ENCODE data around the gene MCUB. TPM values are rescaled to one million over a fixed set of nuclear protein-coding genes. Genes with fewer than 3 reads are reported as not detected.

The MCUB gene
- total and polyA plus RNA-seq, 9 of the 15 experiments (the other 6 are each of a cell fraction or from before 2014, with no cell fraction given): 1.4 to 21.5 (median 5.4) TPM

GRCh38 chr4:109662116-109662515, 102.1 kb downstream of the MCUB start:
- no peak overlapping the region for H3K27ac ChIP-seq (ENCODE audit: extremely low read depth, low read depth, low read length)
- no peak overlapping the region for H3K4me3 ChIP-seq
- WGBS (ENCODE audit: insufficient coverage, low coverage, missing lambda C conversion rate): 22% methylated on average over 2 of the region's 2 CpGs
- FAIRE-seq (no peak), DNase-seq (ENCODE audit: extremely low read depth in 1 of 4, low spot score in 3 of 4) (no peak), ATAC-seq (no peak)
- H3K27me3 ChIP-seq (ENCODE audit: control insufficient read depth in 2 of 2, insufficient read depth in 2 of 2, low read length in 2 of 2): peaks cover 0 to 4% of the 10 kb centered on the region in 2 experiments; a peak in 1 of 5 replicates
- H3K36me3 ChIP-seq (ENCODE audit: control insufficient read depth, insufficient read depth, low read length): no peaks in the 10 kb centered on the region
- no peaks in the 10 kb centered on the region for H3K79me2 ChIP-seq (ENCODE audit: control insufficient read depth, insufficient read depth, low read length)
- no peaks in the 10 kb centered on the region for H3K9me3 ChIP-seq (replicated peaks; ENCODE audit: control insufficient read depth, insufficient read depth, low read depth, low read length)
- H3K4me2 ChIP-seq (ENCODE audit: insufficient read depth, low read length): no peak overlapping the region
- intact Hi-C loops (cut with micrococcal nuclease) (no loop called here), in situ Hi-C loops (cut with MboI) (no loop called here)
- ChIA-PET POLR2A (interaction anchor here (0.7 kb wide), 3 partner anchors 170 to 672 kb away, joined by 3 read pairs; no protein-coding TSS in a partner anchor), CTCF (ENCODE audit: low intra/inter-chr PET ratio) (no interaction called here)
- H3K4me1 ChIP-seq (replicated peaks in 1 of 2; ENCODE audit: control insufficient read depth in 2 of 2, insufficient read depth in 2 of 2, low read length in 2 of 2): no peaks in the 10 kb centered on the region
- no peaks in the 10 kb centered on the region for H3K9me1 ChIP-seq (ENCODE audit: control insufficient read depth, insufficient read depth, low read length)
- BruUV-seq (replicated peaks): no TSS peak
- no peaks in the 10 kb centered on the region for H4K20me1 ChIP-seq (replicated peaks; ENCODE audit: control insufficient read depth, insufficient read depth, low read length)
- no peak overlapping the region for H2AFZ ChIP-seq (ENCODE audit: low read depth, low read length)
- H3K9ac ChIP-seq (ENCODE audit: insufficient read depth in 1 of 2, low read depth in 2 of 2, low read length in 2 of 2): no peak overlapping the region
- TF ChIP-seq CEBPG (CRISPR knock-in tag; IDR thresholded peaks at IDR 0.05) (no peak), CEBPG (tag; conservative IDR thresholded peaks at IDR 0.05 in 1 of 2, IDR thresholded peaks at IDR 0.05 in 1 of 2) (no peak), PBX2 (CRISPR knock-in tag; IDR thresholded peaks at IDR 0.05; ENCODE audit: low read depth) (no peak), PBX2 (tag; conservative IDR thresholded peaks at IDR 0.05; ENCODE audit: low read depth) (no peak), FOXM1 (IDR thresholded peaks at IDR 0.05; ENCODE audit: low read depth) (no peak), FOXM1 (CRISPR knock-in tag; IDR thresholded peaks at IDR 0.05; ENCODE audit: low read depth) (no peak), ETS1 (conservative IDR thresholded peaks at IDR 0.05; ENCODE audit: control insufficient read depth, low read depth, low read length) (no peak), TCF15 (CRISPR knock-in tag; IDR thresholded peaks at IDR 0.05) (no peak), ATF4 (CRISPR knock-in tag; IDR thresholded peaks at IDR 0.05) (no peak), ZNF609 (CRISPR knock-in tag; IDR thresholded peaks at IDR 0.05; ENCODE audit: borderline replicate concordance) (no peak), ZNF140 (CRISPR knock-in tag; IDR thresholded peaks at IDR 0.05) (no peak), ETV1 (tag; conservative IDR thresholded peaks at IDR 0.05; ENCODE audit: low read depth) (no peak), NCOA1 (IDR thresholded peaks at IDR 0.05; ENCODE audit: low read depth) (no peak)
